Neuron (in vitro differentiated cells): ENCODE results near the gene PDE10A.
"Not testable (repeated sequence)": the region's sequence is repeated elsewhere in the genome, so short reads cannot be mapped to it uniquely, and the experiment has no call there.

Experiments used
- H2AFZ ChIP-seq: one replicate; pipeline ENCODE4 v1.6.1; 2013; ENCODE audit warnings: low read depth, mild to moderate bottlenecking, inconsistent platforms, low read length, moderate library complexity
- H3K27me3 ChIP-seq: one replicate; pipeline ENCODE4 v1.6.1; 2013; ENCODE audit warnings: low read length; ENCODE audit not compliant: insufficient read depth
- H3K36me3 ChIP-seq: one replicate; pipeline ENCODE4 v1.6.1; 2013; ENCODE audit warnings: low read length; ENCODE audit not compliant: insufficient read depth
- H3K4me1 ChIP-seq: one replicate; pipeline ENCODE4 v1.6.1; 2013; ENCODE audit warnings: low read length; ENCODE audit not compliant: insufficient read depth
- H3K4me3 ChIP-seq: 2 replicates; pipeline ENCODE4 v1.5.1; 2013; ENCODE audit warnings: mild to moderate bottlenecking, low read length, moderate library complexity
- H3K9me3 ChIP-seq: one replicate; pipeline ENCODE4 v1.6.1; 2013; ENCODE audit warnings: low read length

The PDE10A gene

DNA sequence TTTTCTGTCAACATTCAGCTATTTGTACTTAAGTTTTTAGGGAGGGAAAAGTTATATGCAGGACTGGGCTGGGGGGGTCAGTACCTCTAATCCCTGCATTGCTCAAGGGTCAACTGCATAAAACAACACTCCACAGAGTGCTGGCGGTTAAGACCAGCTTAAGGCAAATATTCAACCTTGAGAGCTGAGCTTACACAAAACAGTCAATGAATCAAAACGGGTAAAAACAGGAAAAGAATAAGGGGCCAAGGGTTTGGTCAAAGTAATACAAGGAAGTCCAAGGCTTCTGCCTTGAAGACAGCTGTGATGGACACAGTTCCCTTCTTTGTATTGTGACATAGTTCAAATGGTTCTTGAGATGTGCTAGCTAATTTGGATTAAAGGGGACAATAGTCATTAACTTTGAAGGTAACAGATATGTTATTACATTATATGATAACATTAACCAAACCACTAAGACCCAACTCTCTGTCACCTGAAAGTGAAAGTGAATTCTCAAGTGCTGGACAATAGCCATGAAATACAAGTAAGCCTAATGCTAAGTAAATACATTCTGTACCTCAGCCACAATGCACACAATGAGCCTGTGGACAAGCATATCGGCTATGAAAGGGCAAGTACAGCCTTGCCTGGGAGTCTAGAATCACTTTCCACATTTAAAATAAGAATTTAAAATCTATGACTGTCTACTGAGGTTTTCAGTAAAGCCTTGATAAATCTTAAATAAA, 106.8 kb downstream of the PDE10A start:
- Histone ChIP-seq H3K4me1 (no peaks in the 10 kb centered on the region), H3K36me3 (no peaks in the 10 kb centered on the region), H3K27me3 (no peaks in the 10 kb centered on the region), H2AFZ (no peak overlapping the region), H3K9me3 (peaks cover 7% of the 10 kb centered on the region), H3K4me3 (no peak overlapping the region)

DNA sequence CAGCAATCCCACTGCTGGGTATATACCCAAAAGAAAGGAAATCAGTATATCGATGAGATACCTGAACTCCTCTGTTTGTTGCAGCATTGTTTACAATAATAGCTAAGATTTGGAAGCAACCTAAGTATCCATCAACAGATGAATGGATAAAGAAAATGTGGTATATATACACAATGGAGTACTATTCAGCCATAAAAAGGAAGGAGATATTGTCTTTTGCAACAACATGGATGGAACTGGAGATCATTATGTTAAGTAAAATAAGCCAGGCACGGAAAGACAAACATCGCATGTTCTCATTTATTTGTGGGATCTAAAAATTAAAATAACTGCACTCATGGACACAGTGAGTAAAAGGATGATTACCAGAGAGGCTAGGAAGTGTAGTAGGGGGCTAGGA, 108.4 kb downstream of the PDE10A start:
- H3K27me3 ChIP-seq: not testable (repeated sequence)

DNA sequence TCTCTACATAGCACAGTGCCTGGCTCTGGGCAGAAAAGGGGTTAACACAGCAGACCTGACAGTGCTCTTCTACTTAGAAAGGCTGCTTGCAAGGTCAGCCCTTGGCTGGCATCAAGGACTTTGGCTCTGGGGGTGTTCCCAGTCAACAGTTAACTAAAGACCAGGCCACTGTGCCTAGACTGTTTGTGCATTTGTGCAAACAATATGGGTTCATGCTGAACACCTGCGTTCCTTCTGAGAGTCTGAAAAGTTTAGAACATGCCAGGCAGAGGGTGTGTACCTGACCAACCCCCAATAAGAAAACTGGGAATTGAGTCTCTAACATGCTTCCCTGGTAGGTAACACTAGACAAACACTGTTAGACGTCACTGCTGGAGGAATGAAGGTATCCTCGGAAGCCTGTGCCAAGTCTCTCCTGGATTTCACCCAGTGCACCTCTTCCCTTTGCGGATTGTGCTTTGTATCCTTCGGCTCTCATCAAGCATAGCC, 110.7 kb downstream of the PDE10A start:
- no peaks in the 10 kb centered on the region for H3K27me3 ChIP-seq
- no peak overlapping the region for H2AFZ ChIP-seq
- no peaks in the 10 kb centered on the region for H3K9me3 ChIP-seq
- H3K4me1 ChIP-seq: no peaks in the 10 kb centered on the region
- no peaks in the 10 kb centered on the region for H3K36me3 ChIP-seq
- no peak overlapping the region for H3K4me3 ChIP-seq

More for the DNA sequence above, 108.4 kb downstream of the PDE10A start:
- H3K9me3 ChIP-seq, H3K36me3 ChIP-seq, H3K4me1 ChIP-seq, H3K4me3 ChIP-seq, H2AFZ ChIP-seq: not testable (repeated sequence)

DNA sequence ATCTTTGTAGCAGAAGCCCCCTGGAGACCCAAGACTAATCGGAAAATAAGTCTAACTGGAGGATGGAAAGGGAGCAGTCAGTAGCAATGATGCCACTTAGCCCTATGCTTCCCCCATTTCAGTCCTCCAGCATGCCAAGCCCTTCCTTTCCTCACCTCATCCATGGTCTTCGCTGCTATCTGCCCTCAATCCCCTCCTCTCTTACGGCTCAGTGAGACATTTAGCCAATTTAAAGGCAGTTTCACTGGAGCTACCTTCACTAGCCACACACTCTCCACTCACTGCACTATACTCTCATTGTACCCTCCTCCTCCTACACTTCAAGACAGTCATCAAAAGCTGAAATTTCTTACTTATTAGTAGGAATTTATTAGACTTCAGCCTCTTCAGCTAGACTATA, 111.2 kb downstream of the PDE10A start:
- H3K27me3 ChIP-seq: no peaks in the 10 kb centered on the region
- no peaks in the 10 kb centered on the region for H3K4me1 ChIP-seq
- no peaks in the 10 kb centered on the region for H3K36me3 ChIP-seq
- H3K9me3 ChIP-seq: no peaks in the 10 kb centered on the region
- H2AFZ ChIP-seq: no peak overlapping the region
- H3K4me3 ChIP-seq: no peak overlapping the region

DNA sequence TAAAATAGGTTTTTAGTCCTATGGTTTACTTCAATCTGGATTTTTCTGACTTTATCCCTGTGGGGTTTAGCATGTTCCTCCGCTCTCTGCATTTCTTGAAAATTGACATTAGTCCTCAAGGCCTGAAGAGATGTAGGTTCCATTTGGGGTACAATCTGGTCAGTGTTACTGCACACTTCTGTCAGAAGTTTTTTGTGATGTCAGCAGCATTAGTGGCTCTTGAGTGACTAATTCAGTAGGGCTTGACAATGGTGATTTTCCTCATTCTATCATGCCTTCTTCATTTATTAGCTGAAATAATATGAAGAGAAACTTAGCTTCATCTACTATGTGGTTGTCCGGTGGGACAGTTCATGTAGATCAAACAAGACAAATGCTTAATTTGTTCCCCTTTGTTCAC, 114.6 kb downstream of the PDE10A start:
- no peaks in the 10 kb centered on the region for H3K4me1 ChIP-seq
- no peak overlapping the region for H2AFZ ChIP-seq
- no peaks in the 10 kb centered on the region for H3K36me3 ChIP-seq
- H3K4me3 ChIP-seq: no peak overlapping the region
- H3K9me3 ChIP-seq: no peaks in the 10 kb centered on the region
- no peaks in the 10 kb centered on the region for H3K27me3 ChIP-seq

DNA sequence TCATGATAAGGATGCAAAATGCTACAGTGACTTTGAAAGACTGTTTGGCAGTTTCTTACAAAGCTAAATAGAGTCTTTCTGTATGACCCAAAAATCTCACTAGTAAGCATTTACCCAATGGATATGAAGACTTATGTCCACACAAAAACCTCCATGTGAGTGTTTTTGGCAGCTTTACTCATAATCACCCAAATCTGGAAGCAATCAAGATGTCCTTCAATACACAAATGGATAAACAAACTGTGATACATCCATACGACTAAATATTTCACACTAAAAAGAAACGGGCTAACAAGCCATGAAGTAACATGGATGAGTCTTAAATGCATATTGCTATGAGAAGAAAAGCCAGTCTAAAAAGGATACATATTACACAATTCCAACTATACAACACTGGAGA, 117.2 kb downstream of the PDE10A start:
- Histone ChIP-seq H3K36me3 (no peaks in the 10 kb centered on the region), H3K9me3 (no peaks in the 10 kb centered on the region), H3K4me1 (no peaks in the 10 kb centered on the region), H3K27me3 (no peaks in the 10 kb centered on the region), H2AFZ (no peak overlapping the region), H3K4me3 (no peak overlapping the region)

DNA sequence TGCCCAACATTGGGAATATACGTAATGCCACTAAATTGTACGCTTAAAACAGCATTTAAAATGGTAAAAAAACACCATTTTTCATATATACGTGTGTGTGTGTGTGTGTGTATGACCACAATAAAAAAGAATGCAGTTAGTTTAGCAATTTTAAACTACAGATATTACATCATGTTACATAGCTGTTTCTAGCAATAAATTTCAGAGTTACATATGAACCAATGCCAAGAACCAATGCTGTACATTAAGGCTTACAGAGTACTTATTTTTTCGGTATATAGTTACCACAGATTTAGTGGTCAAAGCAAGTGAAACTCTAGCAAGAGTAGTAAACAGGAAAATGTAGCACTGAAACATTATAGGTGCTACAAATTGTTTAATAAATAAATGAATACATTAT, 119.3 kb downstream of the PDE10A start:
- Histone ChIP-seq H3K27me3 (no peaks in the 10 kb centered on the region), H3K4me3 (no peak overlapping the region), H2AFZ (no peak overlapping the region), H3K9me3 (no peaks in the 10 kb centered on the region), H3K36me3 (no peaks in the 10 kb centered on the region), H3K4me1 (no peaks in the 10 kb centered on the region)

DNA sequence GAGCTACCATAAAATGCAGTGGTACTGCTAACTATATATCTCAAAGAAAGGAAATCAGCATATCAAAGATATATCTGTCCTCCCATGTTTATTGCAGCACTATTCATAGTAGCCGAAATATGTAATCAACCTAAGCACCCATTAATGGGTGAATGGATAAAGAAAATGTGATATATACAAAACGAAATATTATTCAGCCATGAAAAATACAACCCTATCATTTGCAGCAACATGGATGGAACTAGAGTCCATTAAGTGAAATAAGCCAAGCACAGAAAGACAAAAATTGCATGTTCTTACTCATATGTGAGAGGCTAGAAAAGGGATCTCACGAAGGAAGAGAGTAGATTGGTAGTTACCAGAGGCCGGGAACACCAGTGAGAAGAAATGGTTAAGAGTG, 126.1 kb downstream of the PDE10A start:
- Histone ChIP-seq H3K27me3 (no peaks in the 10 kb centered on the region), H3K9me3 (no peaks in the 10 kb centered on the region), H3K36me3 (no peaks in the 10 kb centered on the region), H3K4me3 (no peak overlapping the region), H3K4me1 (no peaks in the 10 kb centered on the region), H2AFZ (no peak overlapping the region)

DNA sequence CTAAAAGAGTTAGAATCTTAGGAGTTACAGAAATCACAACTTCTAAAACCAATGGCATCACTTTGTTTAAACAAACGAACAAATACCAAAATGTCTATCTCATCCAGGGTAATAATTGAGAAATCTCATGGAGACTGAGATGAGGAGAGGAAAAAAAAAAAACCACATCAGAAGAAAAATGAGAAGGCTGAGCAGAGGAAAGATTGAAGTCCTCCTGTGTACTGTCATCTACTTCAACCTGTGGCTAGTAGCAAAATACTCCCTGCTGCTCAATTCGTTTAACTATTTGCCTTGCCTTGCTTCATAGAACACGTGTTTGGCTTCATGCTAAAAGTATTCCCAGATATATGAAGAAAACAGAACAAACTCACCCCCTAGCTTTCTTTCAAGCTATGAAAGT, 143.7 kb downstream of the PDE10A start:
- no peaks in the 10 kb centered on the region for H3K27me3 ChIP-seq
- no peaks in the 10 kb centered on the region for H3K36me3 ChIP-seq
- no peak overlapping the region for H2AFZ ChIP-seq
- H3K4me3 ChIP-seq: no peak overlapping the region
- H3K4me1 ChIP-seq: peaks cover 16% of the 10 kb centered on the region
- H3K9me3 ChIP-seq: no peaks in the 10 kb centered on the region

DNA sequence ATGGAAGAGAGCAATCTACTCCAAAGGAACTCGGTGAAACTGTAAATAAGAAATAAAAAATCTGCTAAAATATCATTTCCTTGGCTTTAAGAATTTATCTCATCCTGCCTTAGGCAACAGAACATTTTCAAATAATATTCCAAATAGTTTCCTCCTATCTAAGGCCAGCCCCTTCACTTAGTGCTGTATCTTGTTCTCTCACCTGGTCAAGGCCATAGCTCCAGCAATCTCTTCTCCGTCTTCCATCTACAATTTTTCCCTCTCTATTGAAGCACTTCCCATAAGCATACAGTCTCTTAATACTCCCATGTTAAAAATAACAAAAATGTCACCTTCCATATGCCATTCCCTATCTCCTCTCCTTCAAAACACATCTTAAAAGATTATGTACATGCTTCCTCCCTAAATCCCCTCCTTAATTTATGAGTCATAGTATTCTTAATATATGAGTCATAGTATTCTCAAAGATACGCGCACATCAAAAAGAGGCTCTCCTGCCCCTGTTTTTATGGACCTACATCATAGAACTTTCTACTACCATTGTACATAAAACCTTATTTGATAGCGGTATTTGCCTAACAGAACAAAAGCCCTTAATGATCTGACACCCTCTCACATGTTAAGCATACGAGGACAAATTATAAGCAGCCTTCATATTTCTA, 146.9 kb downstream of the PDE10A start:
- Histone ChIP-seq H2AFZ (no peak overlapping the region), H3K4me3 (no peak overlapping the region), H3K9me3 (no peaks in the 10 kb centered on the region), H3K36me3 (no peaks in the 10 kb centered on the region), H3K27me3 (no peaks in the 10 kb centered on the region), H3K4me1 (peaks cover 4% of the 10 kb centered on the region)

DNA sequence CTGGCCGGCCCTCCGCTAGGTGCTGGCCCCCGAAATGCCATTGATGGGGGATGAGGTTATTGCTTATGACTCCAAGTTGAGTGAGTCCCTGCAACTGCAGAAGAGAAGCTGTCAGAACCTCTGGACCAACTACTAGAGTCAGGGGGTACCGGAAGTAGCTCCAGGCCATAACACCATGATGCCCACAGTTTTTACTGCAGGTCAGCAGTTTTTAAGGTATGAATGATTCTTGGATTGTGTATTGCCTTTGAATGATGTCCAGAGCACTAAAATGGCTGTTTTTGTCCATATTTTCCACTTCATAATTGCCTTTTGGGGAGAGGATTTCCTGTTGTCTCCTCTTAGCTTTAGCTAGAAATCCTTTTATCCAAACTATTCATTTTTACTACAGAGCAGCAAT, 148.4 kb downstream of the PDE10A start:
- H3K4me1 ChIP-seq: no peaks in the 10 kb centered on the region
- no peaks in the 10 kb centered on the region for H3K9me3 ChIP-seq
- H3K4me3 ChIP-seq: no peak overlapping the region
- no peaks in the 10 kb centered on the region for H3K27me3 ChIP-seq
- no peaks in the 10 kb centered on the region for H3K36me3 ChIP-seq
- no peak overlapping the region for H2AFZ ChIP-seq

DNA sequence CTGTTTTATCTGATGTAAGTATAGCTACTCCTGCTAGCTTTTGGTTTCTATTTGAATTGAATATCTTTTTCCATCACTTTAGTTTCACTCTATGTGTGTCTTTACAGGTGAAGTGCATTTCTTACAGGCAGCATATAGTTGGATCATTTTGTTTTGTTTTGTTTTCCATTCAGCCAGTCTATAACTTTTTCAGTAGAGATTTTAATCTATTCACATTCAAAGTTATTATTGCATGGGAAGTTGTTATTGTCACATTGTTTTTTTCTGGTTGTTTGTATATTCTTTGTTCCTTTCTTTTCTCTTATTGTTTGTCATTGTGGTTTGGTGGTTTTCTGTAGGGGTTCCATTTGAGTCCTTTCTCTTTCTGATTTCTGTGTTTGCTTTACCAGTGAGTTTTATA, 151.2 kb downstream of the PDE10A start:
- H2AFZ ChIP-seq: no peak overlapping the region
- H3K27me3 ChIP-seq: no peaks in the 10 kb centered on the region
- no peaks in the 10 kb centered on the region for H3K36me3 ChIP-seq
- H3K4me1 ChIP-seq: no peaks in the 10 kb centered on the region
- H3K4me3 ChIP-seq: no peak overlapping the region
- no peaks in the 10 kb centered on the region for H3K9me3 ChIP-seq

DNA sequence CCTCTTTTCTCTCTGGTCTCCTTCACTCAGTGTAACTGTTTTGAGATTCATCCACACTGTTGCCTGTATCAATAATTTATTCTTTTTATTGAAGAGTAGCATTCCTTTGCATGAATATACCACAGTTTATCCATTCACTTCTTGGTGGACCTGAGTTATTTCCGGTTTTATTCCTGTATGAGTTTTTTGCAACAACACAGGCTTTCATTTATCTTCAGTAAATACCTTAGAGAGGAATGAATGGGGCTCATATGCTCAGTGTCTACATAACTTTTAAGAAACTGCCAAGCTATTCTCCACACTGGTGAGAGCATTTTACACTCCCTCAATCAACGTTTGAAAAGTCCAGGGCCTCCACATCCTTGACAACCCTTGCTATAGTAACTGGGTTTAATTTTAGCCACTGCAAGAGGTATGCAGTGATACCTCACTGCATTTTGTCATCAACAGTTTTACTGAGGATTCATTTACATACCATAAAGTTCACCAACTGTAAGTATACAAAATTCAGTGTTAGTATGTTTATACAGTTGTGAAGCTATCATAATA, 154.6 kb downstream of the PDE10A start:
- H3K27me3 ChIP-seq: no peaks in the 10 kb centered on the region
- no peak overlapping the region for H3K4me3 ChIP-seq
- H2AFZ ChIP-seq: no peak overlapping the region
- H3K9me3 ChIP-seq: no peaks in the 10 kb centered on the region
- H3K4me1 ChIP-seq: no peaks in the 10 kb centered on the region
- H3K36me3 ChIP-seq: no peaks in the 10 kb centered on the region
